ENCODE results near the gene FDXACB1.

DNA sequence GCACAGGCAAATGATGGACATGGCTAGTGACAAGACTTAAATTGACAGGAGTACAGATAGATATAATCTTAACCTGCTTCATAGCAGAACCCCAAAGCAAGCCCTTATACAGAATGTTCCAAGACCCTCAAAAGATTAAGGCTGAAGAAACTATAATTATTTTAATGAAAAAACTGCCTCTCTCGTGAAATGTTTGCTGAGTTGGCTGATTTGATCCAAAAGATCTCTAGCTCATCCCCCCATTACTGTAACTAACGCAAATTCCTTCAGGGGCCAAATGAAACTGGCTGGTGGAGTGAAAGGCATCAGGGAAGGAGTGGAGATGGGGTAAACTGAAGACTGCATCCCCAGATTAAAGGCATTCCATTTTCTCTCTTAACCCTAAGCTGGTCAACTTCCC lies 26.9 kb downstream of the FDXACB1 start:
- TF ChIP-seq, protein P1, sequence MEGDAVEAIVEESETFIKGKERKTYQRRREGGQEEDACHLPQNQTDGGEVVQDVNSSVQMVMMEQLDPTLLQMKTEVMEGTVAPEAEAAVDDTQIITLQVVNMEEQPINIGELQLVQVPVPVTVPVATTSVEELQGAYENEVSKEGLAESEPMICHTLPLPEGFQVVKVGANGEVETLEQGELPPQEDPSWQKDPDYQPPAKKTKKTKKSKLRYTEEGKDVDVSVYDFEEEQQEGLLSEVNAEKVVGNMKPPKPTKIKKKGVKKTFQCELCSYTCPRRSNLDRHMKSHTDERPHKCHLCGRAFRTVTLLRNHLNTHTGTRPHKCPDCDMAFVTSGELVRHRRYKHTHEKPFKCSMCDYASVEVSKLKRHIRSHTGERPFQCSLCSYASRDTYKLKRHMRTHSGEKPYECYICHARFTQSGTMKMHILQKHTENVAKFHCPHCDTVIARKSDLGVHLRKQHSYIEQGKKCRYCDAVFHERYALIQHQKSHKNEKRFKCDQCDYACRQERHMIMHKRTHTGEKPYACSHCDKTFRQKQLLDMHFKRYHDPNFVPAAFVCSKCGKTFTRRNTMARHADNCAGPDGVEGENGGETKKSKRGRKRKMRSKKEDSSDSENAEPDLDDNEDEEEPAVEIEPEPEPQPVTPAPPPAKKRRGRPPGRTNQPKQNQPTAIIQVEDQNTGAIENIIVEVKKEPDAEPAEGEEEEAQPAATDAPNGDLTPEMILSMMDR (IDR thresholded peaks at IDR 0.05), result no peak
- no peak for TF ChIP-seq POLR2A (IDR thresholded peaks at IDR 0.05)

Data from testis (tissue), 2 donors.